Measurements from ENCODE around the gene FMN1. TPM values are rescaled to one million over a fixed set of nuclear protein-coding genes. Genes with fewer than 3 reads are reported as not detected.

The FMN1 gene
- total RNA-seq, 1 donor from 2014 or later, result 4.3 TPM

DNA sequence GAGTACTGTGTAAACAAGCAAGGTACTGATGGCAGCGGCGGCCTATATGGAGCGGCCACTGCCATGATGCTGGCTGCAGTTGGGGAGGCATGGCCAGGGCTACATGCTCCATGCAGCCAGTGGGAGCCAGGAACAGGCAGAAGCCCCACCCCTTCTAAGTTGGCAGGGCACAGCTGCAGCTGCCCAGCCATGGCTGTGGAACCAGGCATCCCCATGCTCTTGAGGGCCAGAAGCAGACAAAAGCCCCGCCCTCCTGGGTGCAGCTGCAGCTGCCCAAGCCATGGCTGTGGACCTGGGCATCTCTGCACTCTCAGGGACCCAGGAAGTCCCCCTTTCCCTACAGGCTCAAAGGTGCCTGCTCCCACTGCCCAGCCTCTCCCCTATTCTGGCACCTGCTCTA, 150.9 kb downstream of the FMN1 start:
- no peak for DNase-seq (ENCODE audit: low read depth)
- TF ChIP-seq, protein P1, sequence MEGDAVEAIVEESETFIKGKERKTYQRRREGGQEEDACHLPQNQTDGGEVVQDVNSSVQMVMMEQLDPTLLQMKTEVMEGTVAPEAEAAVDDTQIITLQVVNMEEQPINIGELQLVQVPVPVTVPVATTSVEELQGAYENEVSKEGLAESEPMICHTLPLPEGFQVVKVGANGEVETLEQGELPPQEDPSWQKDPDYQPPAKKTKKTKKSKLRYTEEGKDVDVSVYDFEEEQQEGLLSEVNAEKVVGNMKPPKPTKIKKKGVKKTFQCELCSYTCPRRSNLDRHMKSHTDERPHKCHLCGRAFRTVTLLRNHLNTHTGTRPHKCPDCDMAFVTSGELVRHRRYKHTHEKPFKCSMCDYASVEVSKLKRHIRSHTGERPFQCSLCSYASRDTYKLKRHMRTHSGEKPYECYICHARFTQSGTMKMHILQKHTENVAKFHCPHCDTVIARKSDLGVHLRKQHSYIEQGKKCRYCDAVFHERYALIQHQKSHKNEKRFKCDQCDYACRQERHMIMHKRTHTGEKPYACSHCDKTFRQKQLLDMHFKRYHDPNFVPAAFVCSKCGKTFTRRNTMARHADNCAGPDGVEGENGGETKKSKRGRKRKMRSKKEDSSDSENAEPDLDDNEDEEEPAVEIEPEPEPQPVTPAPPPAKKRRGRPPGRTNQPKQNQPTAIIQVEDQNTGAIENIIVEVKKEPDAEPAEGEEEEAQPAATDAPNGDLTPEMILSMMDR (conservative IDR thresholded peaks at IDR 0.05; ENCODE audit: low read depth, low read length), result no peak
- no peak overlapping the region for H3K4me3 ChIP-seq (ENCODE audit: low read depth, low read length)

DNA sequence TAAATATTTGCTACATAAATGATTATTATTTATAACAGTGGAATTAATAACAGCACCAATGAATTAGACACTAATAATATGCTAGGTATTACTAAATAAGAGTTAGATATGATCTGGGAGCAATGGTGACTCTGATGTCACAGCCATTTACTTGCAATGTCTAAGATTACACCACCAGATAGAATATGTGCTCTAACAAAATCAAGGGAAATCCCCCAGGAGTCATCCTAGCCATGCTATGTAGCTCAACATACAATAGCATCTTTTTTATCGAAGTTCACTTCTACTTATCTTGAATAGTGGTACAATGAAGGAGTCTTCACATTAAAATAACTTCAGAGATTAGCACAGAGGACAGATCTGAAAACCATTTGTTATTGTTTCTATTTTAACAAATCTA, 154.0 kb downstream of the FMN1 start:
- DNase-seq (ENCODE audit: low read depth), result no peak
- TF ChIP-seq, protein P1 (conservative IDR thresholded peaks at IDR 0.05; ENCODE audit: low read depth, low read length), result no peak

DNA sequence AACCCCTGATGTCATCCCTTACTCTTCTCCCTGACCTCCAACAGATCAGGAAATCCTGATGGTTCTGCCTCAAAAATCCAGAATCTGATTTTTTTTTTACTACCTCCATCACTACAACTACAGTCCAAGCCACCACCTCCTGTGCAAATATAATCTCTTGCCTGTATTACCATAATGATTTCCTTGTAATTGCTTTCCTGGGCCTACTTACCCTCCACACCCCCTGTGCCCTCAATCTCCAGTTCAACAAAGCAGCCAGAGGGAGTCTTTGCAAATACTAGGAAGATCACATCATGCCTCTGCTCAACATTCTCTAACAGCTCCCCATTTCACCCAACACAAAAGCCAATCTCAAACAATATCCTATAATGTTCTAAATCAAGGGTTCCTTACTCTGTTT, 159.9 kb downstream of the FMN1 start:
- DNase-seq (ENCODE audit: low read depth), result no peak
- TF ChIP-seq, protein P1 (conservative IDR thresholded peaks at IDR 0.05; ENCODE audit: low read depth, low read length), result no peak

More for the DNA sequence above, 154.0 kb downstream of the FMN1 start:
- H3K4me3 ChIP-seq (ENCODE audit: low read depth, low read length), result no peak overlapping the region

DNA sequence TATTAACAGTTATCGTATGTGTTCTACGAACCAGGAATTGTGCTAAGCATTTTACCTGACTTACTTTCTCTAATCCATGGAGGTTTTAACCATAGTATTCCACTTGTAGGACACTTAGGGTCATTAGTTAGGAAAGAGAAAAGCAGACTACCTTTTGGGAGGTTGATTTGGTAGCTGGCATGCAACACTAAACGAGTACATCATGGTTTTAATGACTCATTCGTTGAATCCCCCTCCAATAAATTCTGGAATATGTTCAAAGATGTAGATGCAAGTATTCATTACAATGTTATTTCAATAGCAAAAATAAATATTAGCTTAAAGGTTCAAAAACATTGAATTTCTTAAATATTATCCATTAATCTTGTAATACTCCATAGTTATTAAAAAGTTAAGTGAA, 162.5 kb downstream of the FMN1 start:
- TF ChIP-seq, protein P1 (conservative IDR thresholded peaks at IDR 0.05; ENCODE audit: low read depth, low read length), result no peak
- no peak for DNase-seq (ENCODE audit: low read depth)
- H3K4me3 ChIP-seq (ENCODE audit: low read depth, low read length), result no peak overlapping the region

More for the DNA sequence above, 159.9 kb downstream of the FMN1 start:
- H3K4me3 ChIP-seq (ENCODE audit: low read depth, low read length), result no peak overlapping the region

DNA sequence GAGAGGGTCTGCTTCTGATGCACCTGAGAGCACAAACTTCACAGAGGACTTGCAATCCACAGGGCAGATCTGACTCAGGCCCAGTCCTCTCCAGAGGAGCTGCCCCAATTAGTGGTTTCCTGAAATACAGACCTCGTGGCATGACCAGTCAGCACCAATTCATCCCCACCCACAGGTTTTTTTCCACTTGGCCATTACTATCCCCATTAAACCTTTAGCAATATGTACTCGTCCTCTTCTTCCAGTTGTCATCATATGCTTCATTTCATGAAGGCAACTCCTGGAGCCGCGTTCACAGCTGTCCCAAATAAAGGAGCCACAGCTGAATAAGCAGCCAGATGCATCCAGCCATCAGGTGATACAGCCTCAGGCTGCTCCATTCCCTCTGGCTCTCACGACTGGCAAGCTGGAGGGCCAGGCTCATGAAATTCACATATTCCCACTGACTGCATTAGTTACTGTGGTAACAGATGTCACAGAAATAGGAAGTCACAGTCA, 163.1 kb downstream of the FMN1 start:
- TF ChIP-seq, protein P1 (conservative IDR thresholded peaks at IDR 0.05; ENCODE audit: low read depth, low read length), result no peak
- H3K4me3 ChIP-seq (ENCODE audit: low read depth, low read length), result no peak overlapping the region
- DNase-seq (ENCODE audit: low read depth), result no peak

DNA sequence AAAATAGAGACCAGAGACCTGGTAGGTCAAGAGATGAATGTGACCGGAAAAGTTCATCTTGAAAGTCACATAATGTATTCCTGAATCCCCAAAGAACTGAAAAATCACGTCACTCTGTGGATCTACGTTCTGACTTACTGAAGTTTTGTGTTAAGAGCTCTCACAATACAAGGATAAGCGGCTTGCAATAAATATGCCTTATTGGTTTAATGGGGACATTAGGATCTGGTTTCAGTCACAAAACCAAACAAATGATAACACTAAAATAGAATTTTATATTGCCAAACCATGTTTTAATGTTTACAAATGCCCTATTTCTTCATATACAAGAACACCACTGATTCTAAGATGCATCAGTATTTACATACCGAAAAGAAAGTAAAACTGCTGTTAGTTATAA, 164.2 kb downstream of the FMN1 start:
- TF ChIP-seq, protein P1 (conservative IDR thresholded peaks at IDR 0.05; ENCODE audit: low read depth, low read length), result no peak
- DNase-seq (ENCODE audit: low read depth), result no peak
- H3K4me3 ChIP-seq (ENCODE audit: low read depth, low read length), result no peak overlapping the region

DNA sequence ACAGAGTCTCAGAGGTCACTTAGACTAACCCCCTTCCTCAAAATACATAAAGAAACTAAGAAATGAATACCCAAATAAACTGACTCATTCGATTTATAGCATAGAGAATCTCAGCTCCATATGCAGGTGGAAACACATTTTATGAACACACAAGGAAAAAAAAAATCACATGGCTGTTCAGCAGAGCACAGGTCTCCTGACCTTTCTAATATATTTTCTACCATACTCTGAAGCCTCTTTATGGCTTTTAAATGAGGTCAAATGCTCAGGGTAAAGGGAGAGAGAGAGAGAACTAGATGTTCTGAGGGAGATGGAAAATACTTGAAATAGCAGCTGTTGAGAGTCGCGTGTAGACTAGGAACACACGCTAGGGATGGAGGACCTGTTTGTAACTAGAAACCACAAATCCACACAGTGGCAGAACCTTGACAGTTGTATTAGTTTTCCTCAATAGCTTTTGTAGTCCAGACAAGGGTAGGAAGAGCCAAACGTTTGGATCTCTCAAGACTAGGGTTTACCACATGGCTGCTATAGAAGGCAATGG, 165.3 kb downstream of the FMN1 start:
- no peak for DNase-seq (ENCODE audit: low read depth)
- H3K4me3 ChIP-seq (ENCODE audit: low read depth, low read length), result no peak overlapping the region
- TF ChIP-seq, protein P1 (conservative IDR thresholded peaks at IDR 0.05; ENCODE audit: low read depth, low read length), result no peak
